ENCODE data around the gene FFAR1.

DNA sequence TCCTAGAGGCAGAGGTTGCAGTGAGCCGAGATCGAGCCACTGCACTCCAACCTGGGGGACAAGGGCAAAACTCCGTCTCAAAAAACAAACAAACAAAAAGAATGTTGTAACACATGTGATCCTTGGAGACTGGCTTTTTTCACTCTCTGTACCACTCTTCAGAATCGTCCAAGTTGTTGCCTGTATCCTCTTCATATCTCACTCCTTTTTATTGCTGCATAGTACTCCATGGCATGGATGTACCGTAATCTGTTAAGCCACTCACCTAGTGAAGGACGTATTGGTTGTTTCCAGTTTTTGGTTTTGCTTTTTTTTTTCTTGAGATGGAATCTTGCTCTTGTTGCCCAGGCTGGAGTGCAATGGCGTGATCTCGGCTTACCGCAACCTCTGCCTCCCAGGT is 25.7 kb upstream of the FFAR1 start:
- TF ChIP-seq POLR2AphosphoS5 (IDR thresholded peaks at IDR 0.05) (no peak), CTCF (IDR thresholded peaks at IDR 0.05) (no peak)

Measured in upper lobe of left lung (tissue), 4 donors.